ENCODE results near the gene FAH.
A peak's percentile ranks its signal among the peaks of the same experiment; 100 is the strongest.
"Not testable (repeated sequence)": the region's sequence is repeated elsewhere in the genome, so short reads cannot be mapped to it uniquely, and the experiment has no call there.

The FAH gene

GRCh38 chr15:80152180-80152895 lies 461 bp upstream of the FAH start:
- DNase-seq: peak; percentile 26

DNA sequence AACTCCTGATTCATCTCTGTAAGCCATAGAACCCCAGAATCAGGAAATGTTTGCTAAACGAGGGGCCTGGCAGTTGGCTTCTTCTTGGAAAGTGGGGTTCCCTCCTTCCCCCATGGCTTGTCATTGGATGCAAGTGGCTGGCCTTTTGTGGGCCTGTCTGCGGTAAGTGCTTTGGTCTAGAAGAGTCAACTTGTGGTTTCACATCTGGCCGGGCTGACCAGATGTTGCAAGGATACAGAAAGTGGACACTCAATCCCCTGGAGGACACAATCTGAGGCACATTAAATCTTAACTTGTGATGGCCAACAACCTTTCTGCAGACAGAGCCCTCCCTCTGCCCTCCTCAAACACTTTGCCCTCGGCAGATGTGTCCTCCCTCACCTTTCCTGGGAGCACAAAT lies 1.1 kb downstream of the FAH start:
- no peak for DNase-seq

DNA sequence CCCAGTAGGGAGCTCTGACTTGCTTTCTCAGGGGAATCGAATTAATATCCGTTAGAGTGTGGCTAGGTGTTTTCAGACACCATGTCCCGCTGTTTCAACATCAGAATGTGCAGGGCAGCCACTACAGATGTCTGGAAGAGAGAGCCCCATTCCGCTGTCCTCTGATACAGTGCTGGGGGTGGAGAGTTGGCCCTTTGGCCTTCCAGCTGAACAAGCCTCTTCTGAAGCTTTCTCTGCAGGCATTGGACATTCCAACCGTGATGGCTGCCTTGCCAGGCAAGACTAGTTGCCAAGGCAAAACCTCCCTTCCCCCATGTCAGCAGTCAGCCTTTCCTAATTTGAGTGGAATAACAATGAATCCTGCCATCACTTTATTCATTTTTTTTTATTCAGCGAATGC lies 1.5 kb downstream of the FAH start:
- no peak for DNase-seq

DNA sequence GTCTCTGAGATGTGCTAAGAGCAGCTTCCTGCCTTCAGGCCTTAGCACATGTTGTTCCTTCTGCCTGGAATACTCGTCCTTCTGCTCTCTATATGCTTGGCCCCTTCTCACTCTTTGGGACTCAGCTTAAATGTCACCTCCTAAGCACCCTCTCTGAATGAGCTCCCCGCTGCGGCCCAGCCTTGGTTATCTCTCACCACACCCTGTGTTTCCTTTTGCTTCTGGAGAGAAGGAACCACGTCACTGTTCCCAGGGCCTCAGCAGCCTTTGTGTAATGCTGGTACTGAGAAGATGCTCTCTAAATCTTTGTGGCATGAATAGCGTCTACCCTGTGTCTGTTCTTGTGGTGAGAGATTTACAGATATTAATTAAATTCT lies 2.2 kb downstream of the FAH start:
- no peak for DNase-seq

DNA sequence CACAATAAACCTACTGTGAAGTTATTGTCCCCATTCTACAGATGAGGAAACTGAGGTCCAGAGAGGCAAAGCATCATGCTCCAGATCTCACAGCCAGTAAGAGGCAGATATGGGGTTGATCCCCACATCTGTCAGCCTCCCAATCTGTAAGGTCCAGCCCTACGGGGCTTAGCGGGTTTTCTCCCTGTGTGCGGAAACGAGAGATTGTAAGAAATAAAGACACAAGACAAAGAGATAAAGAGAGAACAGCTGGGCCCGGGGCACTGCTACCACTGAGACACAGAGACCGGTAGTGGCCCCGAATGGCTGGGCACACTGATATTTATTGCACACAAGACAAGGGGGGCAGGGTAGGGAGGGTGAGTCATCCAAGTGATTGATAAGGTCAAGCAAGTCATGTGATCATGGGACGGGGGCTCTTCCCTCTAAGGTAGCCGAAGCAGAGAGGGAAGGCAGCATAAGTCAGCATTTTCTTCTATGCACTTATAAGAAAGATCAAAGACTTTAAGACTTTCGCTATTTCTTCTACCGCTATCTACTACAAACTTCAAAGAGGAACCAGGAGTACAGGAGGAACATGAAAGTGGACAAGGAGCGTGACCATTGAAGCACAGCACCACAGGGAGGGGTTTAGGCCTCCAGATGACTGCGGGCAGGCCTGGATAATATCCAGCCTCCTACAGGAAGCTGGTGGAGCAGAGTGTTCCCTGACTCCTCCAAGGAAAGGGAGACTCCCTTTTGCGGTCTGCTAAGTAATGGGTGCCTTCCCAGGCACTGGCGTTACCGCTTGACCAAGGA lies 2.8 kb downstream of the FAH start:
- not testable (repeated sequence) for DNase-seq

GRCh38 chr15:80156176-80156720 lies 3.4 kb downstream of the FAH start:
- DNase-seq: no peak

- DNase-seq: peak; percentile 17
Observed at GRCh38 chr15:80157215-80157614, 4.4 kb downstream of the FAH start.

DNA sequence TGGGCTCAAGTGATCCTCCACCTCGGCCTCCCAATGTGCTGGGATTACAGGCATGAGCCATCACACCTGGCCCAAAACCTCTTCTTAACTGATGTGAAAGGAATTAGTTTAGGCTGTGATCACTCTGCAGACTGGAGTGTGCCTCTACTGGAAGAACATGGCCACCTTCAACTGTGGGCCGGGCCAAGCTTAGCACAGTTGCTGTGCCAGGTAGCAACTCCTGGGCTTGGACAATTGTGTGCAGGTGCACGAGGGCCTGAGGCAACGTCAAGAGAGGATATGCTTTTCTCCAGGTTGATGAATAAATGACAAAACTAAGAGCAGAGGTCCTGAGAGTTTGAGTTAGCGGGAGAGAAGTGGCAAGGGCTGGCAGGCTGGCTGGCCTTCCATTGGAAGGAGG lies 6.5 kb downstream of the FAH start:
- DNase-seq: no peak

DNA sequence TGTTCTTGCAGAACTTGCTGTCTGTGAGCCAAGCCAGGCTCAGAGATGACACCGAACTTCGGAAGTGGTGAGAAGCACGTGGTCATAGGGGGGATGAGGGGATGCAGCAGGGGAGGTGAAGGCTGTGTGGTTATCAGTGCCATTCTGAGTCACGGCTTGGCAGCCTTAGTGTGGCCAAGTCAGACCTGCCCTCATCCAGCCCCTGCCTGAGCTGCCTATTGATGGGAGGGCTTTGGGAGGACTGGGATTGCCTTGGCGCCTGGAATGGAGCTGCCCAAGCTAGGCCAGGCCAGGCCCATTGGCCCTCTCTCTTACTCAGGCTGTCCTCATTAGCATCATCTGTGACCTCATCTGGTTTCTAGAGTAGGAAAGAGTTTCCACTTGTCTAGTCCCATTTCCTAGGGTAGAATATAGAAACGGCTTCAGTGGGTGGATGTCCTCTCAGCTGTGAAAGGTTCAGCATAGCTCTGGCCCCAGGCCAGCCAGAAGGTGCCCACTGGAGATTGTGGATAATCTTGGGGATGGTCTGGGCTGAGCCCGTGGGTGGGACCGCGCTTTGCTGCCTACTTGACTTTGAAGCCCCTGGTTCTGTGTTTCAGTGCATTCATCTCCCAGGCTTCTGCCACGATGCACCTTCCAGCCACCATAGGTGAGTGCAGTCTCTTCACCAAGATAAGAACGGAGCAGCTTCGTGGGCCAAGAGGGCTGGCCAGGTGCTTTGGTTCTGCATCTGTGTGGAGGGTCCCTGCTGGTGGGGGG lies 7.2 kb downstream of the FAH start:
- no peak for DNase-seq

DNA sequence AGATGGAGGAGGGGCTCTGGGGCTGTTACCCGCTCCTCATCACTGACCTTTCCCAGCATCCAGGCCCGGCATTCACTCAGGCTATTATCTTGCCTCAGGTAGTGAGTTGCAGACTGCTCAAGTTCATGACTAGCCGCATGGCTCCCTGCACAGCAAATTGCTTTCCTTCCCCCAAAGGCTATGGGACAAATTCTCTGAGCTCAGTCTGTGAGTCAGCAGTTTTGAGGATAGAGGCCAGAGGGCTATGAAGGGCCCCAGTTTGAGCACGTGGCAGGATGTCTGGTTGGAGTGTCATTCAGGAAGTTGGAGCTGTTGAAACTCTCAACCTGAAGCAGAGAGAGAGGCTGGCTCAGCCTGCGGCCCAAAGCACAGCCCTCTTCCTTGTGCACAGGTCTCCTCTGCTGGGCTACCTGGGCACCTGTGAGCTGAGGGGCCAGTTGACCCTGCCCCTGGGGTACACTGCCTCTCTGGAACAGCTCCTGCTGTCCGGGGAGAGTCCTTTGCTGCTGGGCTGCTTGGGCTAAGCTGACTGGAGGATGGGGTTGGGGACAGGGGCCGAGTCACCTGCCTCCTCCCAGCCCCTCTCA lies 7.9 kb downstream of the FAH start:
- no peak for DNase-seq

DNA sequence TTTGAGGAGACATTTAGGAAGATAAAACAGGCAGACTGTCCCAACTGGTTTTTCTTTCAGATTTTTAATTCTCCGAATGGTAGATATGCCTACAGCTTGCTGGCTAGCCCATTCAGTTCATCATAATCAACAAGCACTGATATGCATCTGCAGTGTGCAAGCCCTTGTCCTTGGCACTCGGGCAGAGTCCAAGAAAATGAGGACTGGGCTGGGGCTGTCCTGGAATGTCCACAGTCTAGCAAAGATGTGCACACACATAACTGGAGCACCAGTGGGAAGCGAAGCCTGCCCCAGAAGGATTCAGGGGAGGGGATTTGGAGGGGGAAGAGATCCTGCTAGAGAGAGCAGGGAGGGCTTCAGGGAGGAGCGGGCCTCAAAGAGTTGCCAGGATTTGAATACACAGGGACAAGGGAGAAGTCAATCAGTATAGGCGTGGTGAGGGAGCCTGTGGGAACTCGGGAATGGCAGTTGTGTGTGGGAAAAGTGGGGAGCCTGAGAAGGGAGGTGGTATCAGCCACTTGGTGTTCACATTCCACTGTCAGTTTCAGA lies 8.7 kb downstream of the FAH start:
- no peak for DNase-seq

DNA sequence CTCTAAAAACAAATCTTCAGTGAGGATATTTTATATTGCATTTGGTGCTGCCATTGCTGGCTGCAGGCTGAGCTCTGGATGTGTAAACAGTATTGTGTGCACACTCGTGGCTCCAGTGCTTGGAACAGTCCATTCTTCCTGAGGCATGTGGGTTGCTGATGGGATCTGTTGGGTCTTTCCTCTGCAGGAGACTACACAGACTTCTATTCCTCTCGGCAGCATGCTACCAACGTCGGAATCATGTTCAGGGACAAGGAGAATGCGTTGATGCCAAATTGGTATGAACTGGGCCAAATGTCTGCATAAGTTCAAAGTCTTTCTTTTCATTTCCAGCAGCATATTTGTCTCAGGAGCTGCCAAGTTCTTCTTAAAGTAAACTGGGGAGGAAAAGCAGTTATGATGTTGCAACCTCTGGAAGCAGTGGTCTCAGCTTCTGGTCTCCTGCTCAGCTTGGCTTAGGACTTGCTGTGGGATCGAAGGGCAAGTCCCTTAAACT lies 9.3 kb downstream of the FAH start:
- DNase-seq: no peak

- no peak for DNase-seq
Observed at GRCh38 chr15:80163217-80163616, 10.4 kb downstream of the FAH start.

GRCh38 chr15:80163897-80164296 lies 11.1 kb downstream of the FAH start:
- DNase-seq: no peak

DNA sequence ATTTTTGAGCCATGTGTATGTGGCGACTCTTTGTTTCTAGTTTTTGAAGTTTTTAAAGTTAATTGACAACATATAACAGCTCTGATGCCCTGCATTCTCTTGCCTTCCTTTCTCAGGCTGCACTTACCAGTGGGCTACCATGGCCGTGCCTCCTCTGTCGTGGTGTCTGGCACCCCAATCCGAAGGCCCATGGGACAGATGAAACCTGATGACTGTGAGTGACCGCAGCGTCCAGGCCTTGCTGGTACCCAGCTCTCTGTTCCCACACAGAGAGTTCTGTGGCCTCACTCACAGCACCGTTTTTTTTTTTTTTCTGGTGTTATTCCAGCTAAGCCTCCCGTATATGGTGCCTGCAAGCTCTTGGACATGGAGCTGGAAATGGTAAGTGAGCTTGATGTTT lies 15.1 kb downstream of the FAH start:
- no peak for DNase-seq

DNA sequence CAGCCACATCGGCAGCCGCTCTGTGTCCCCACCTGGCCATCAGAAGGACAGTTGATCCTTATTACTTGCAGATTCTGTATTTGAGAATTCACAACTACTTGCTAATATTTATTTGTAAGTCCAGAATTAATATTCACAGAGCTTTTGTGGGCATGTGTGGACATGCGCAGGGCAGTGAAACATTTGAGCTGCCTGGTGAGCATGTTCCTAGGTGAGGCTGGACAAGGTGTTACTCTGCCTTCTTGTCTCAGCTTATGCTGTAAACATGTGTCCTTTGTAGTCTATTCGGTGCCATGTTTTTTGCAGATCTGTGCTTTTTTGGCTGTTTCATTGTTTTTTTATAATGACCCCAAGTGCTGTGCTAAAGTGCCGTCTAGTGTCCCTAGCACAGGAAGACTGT lies 15.6 kb downstream of the FAH start:
- no peak for DNase-seq

- no peak for DNase-seq
Observed at GRCh38 chr15:80169768-80170357, 17.1 kb downstream of the FAH start.

DNA sequence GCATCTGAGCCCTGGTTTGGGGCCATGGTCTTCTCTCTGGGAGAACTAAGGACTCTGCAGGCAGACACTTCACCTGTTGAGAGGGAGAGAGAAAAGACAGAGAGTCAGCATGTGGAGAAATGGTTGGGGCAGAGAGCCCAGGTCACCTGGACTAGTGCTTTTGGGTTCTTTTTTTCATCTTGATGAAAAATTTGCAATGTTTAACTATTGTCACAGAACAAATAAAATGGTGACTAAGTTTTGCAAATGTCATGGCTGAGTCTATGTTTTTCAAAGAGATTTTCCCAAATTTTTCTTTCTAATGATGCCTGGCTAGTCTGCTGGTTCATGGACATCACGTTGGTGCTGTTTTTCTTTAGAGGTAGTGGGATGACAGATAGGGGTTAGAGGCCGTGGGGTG lies 17.8 kb downstream of the FAH start:
- no peak for DNase-seq

DNA sequence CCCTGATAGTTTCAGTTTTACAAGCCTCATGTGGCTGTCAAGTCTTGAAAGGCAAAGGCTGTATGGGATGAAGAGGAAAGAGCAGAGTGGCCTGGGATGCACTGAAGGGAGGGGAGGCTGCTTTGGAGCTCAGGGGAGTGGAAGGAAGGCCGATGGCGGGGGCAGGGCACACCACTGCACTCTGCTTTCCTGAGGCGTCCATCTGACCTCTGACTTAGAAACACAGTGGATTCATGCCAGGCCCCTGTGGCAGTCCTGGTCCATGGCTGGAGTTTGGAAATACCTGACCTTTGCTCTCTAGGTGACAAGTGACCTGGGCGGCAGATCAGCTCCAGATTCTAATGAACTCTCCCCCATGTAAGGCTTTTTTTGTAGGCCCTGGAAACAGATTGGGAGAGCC lies 19.0 kb downstream of the FAH start:
- no peak for DNase-seq

DNA sequence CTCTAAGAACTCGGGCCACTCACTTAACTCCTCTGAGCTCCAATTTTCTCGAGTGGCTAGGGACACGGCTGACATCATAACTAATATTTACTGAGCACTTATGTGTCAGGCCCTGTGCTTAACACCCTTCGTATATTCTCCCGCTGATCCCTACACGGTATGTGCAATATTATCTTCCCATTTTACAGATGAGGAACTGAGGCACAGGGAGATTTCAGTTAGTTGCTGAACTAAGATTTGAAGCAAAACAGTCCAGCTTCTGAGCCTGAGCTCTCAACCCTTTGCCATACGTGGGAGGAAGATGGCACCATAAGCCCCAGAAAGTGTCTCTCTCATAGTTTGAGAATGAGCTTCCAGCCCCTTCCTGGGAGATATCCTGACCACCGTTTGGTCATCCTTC lies 19.6 kb downstream of the FAH start:
- no peak for DNase-seq

DNA sequence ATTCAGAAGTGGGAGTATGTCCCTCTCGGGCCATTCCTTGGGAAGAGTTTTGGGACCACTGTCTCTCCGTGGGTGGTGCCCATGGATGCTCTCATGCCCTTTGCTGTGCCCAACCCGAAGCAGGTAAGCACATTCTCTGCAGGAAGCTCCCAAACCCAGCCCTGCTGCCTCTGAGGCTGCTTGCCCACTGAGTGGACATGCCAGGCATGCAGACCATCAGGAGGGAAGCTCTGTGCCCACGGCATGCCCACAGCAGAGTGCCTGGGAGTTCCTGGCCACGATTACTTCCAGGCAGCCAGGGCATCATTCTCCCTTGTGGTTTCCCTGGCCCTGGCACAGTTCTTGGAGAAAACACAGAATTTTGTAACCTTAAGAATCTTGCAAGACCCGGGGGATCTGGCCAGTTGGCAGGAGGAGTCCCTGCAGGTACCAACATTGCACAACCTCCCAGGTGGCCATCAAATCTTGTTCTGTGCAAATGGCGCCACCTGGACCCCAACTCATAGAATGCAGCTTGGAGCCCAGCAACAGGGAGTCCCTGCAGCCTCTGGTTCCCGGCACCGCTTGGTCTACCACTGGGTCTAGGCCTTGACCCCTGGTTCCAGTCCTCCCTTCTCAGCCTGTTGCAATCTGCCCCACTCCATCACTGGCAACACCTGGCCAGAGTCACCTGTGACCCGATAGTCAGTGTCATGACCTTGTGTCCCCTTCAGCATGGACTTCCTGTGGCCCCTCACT lies 20.4 kb downstream of the FAH start:
- DNase-seq: peak; percentile 31
